Erythroblast (primary cell): ENCODE data around the gene ABCF2.

ENCODE experiments used
- GATA1 ChIP-seq: IDR thresholded peaks from 2 replicates; pipeline ENCODE4 v1.6.1; 2011; ENCODE audit warnings: low read depth, mild to moderate bottlenecking, control low read depth, low read length, moderate library complexity
- POLR2A ChIP-seq: IDR thresholded peaks from 2 replicates; pipeline ENCODE4 v1.6.1; 2011; ENCODE audit warnings: mild to moderate bottlenecking, low read length

DNA sequence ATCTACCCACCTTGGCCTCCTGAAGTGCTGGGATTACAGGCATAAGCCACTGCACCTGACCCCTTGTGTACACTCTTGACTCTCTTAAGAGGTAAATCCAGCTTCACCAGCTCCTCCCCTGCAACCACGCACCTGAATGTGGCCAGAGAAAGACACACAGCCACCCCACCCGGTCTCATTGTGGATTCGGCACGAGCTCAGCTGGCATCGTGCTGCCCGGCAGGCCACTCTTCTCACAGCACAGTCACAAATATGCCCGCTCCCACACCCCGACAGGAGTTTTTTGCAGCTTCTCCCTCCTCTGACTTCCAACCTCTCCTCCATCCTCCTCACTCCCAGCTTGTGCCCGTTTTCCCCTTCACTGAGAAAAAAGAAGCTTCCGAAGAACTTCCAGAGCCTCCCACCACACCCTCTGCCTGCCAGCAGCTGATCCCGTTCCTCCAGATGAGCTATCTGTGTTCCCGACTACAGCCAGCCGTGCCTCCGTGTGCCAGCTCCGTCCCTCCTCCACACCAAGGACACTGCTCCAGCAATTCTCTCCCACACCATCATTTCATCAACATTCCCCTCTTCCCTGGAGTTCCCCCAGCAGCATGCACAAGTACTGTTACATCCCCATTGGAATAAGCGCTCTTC, 29.5 kb upstream of the ABCF2 start:
- no peak for TF ChIP-seq POLR2A
- TF ChIP-seq GATA1: no peak
